Endodermal cell (in vitro differentiated cells): ENCODE results near the gene SEMA3A. TPM values are rescaled to one million over a fixed set of nuclear protein-coding genes. Genes with fewer than 3 reads are reported as not detected.

ENCODE experiments used
- DNase-seq: peaks from one replicate; pipeline ENCODE4 v3.0.0-alpha.2; 2017
- H3K27ac ChIP-seq: 2 replicates; pipeline ENCODE4 v1.5.1; 2013; ENCODE audit warnings: mild to moderate bottlenecking, low read depth, low read length, moderate library complexity
- H3K27me3 ChIP-seq: 2 replicates; pipeline ENCODE4 v1.6.1; 2013; ENCODE audit warnings: mild to moderate bottlenecking, low read length, moderate library complexity; ENCODE audit not compliant: insufficient read depth, control insufficient read depth, poor library complexity, severe bottlenecking
- H3K36me3 ChIP-seq: 2 replicates; pipeline ENCODE4 v1.7.0; 2013; ENCODE audit warnings: mild to moderate bottlenecking, low read length, moderate library complexity; ENCODE audit not compliant: control insufficient read depth, insufficient read depth
- H3K4me1 ChIP-seq: one replicate; pipeline ENCODE4 v1.7.0; 2013; ENCODE audit warnings: low read length; ENCODE audit not compliant: control insufficient read depth, insufficient read depth
- H3K4me3 ChIP-seq: 2 replicates; pipeline ENCODE4 v1.5.1; 2013; ENCODE audit warnings: mild to moderate bottlenecking, low read length, moderate library complexity
- H3K9ac ChIP-seq: 2 replicates; pipeline ENCODE4 v1.6.1; 2013; ENCODE audit warnings: mild to moderate bottlenecking, low read length, moderate library complexity; ENCODE audit not compliant: poor library complexity, severe bottlenecking; ENCODE audit errors: extremely low read depth
- H3K9me3 ChIP-seq: 2 replicates; pipeline ENCODE4 v1.6.1; 2013; ENCODE audit warnings: mild to moderate bottlenecking, low read length, moderate library complexity; ENCODE audit not compliant: control insufficient read depth
- H3K27ac Mint-ChIP-seq: 2 replicates; pipeline ENCODE4 v1.8.0; 2020; ENCODE audit warnings: mixed read lengths
- H3K27me3 Mint-ChIP-seq: 2 replicates; pipeline ENCODE4 v1.8.0; 2021; ENCODE audit warnings: mild to moderate bottlenecking, mixed read lengths; ENCODE audit not compliant: insufficient read depth
- H3K36me3 Mint-ChIP-seq: 2 replicates; pipeline ENCODE4 v1.8.0; 2020; ENCODE audit warnings: low read depth, mixed read lengths
- H3K4me1 Mint-ChIP-seq: 2 replicates; pipeline ENCODE4 v1.8.0; 2020; ENCODE audit warnings: mixed read lengths
- H3K4me3 Mint-ChIP-seq: 2 replicates; pipeline ENCODE4 v1.8.0; 2020; ENCODE audit warnings: mild to moderate bottlenecking, moderate library complexity, mixed read lengths
- H3K9me3 Mint-ChIP-seq: 2 replicates; pipeline ENCODE4 v1.8.0; 2020; ENCODE audit warnings: mild to moderate bottlenecking, mixed read lengths
- WGBS, 2 experiments: methylation state at CpG; one replicate each; pipeline versions ENCODE4 v1.1.5 to v1.1.7; 2013; ENCODE audit warnings: missing lambda C conversion rate in 2 of 2, mixed read lengths in 1 of 2; ENCODE audit not compliant: insufficient coverage in 1 of 2, insufficient read length in 1 of 2; 5-methylcytosine and 5-hydroxymethylcytosine counted together
- total RNA-seq, 2 donors: library from RNA; stranded (reverse); fragmentation: NEBNext Ultra II Directional in 1 of 2; extraction: Animal tissue kit (Norgen Biotek cat#: 25700) in 1 of 2; gene quantifications; 2 replicates in 1 of 2; 3 replicates in 1 of 2; pipeline ENCODE4 v1.2.1, GENCODE V29; 2021
- TF ChIP-seq, protein P1 (sequence below): fragments of 200-600 bp; sonication (generic); conservative IDR thresholded peaks from 2 replicates; pipeline ENCODE4 v1.5.0; 2021; ENCODE audit warnings: antibody characterized with exemption, mild to moderate bottlenecking

SEMA3A gene
- total RNA-seq, 2 donors from 2014 or later = 43.5 to 72.8 TPM

DNA sequence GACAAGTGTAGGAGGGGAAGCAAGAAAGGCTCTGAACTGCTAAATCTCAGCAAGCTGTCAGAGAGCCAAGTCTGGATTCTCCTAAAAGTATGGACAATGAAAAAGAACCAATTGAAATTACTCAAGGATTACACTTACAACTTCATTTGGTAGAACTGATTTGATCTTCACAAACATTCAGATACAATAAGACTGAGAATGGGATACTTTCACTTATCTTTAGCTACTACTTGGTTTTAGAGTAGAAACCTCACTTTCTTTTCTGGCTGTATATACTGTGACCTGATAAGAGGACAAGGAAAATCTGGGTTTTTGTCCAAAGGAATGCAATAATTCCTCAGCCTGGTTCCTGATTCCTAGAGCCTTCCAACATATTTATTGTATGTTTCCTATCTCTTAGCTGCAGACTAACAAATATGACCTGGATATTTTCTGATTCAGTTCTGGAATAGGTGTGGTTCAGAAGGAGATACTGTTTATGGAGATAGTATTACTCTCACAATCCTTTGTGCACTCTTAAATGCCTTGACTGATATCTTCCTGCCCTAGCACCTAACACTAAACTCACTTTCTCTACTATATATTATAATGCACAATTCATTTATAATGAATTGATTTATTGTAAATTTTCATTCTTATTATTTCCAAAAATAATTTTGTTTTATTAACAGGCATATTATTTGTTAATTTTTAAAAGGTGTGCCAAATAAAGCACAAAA lies 7.3 kb downstream of the SEMA3A start:
- Histone ChIP-seq H3K9ac (no peak overlapping the region), H3K36me3 (no peaks in the 10 kb centered on the region), H3K27ac (no peak overlapping the region), H3K4me3 (no peak overlapping the region), H3K4me1 (peaks cover 11% of the 10 kb centered on the region), H3K27me3 (no peaks in the 10 kb centered on the region), H3K9me3 (no peaks in the 10 kb centered on the region)
- H3K36me3 Mint-ChIP-seq = no peaks in the 10 kb centered on the region
- TF ChIP-seq, protein P1, sequence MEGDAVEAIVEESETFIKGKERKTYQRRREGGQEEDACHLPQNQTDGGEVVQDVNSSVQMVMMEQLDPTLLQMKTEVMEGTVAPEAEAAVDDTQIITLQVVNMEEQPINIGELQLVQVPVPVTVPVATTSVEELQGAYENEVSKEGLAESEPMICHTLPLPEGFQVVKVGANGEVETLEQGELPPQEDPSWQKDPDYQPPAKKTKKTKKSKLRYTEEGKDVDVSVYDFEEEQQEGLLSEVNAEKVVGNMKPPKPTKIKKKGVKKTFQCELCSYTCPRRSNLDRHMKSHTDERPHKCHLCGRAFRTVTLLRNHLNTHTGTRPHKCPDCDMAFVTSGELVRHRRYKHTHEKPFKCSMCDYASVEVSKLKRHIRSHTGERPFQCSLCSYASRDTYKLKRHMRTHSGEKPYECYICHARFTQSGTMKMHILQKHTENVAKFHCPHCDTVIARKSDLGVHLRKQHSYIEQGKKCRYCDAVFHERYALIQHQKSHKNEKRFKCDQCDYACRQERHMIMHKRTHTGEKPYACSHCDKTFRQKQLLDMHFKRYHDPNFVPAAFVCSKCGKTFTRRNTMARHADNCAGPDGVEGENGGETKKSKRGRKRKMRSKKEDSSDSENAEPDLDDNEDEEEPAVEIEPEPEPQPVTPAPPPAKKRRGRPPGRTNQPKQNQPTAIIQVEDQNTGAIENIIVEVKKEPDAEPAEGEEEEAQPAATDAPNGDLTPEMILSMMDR = no peak
- no peaks in the 10 kb centered on the region for H3K27me3 Mint-ChIP-seq
- no peaks in the 10 kb centered on the region for H3K9me3 Mint-ChIP-seq
- H3K4me1 Mint-ChIP-seq = peaks cover 38% of the 10 kb centered on the region
- H3K4me3 Mint-ChIP-seq = no peak overlapping the region
- no peak overlapping the region for H3K27ac Mint-ChIP-seq
- no peak for DNase-seq

DNA sequence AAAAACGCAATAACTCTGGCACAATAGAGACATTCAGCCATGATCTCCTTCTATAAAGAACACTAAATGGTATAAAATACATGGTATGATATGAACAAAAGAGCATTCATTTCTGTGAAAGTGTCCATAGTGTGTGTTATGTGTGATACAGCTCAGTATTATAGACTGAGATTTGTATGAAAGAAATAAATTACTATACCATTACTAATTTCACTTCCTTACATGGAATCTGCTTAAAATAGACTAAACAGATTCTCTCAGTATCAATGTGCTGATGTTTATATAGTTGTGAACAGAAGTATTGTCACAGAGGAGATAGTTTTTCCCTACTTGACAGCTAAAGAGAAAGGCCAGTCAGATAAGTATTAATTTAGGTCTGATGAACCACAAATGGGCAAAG lies 10.8 kb downstream of the SEMA3A start:
- Histone ChIP-seq H3K27ac (no peak overlapping the region), H3K9me3 (no peaks in the 10 kb centered on the region), H3K27me3 (no peaks in the 10 kb centered on the region), H3K4me3 (no peak overlapping the region), H3K9ac (no peak overlapping the region), H3K4me1 (peaks cover 18% of the 10 kb centered on the region), H3K36me3 (peaks cover 8% of the 10 kb centered on the region)
- no peak for DNase-seq
- Mint-ChIP-seq H3K27ac (no peak overlapping the region), H3K4me1 (peaks cover 29% of the 10 kb centered on the region), H3K36me3 (peaks cover 2% of the 10 kb centered on the region), H3K9me3 (no peaks in the 10 kb centered on the region), H3K4me3 (no peak overlapping the region), H3K27me3 (no peaks in the 10 kb centered on the region)
- TF ChIP-seq, protein P1 = no peak
- no CpG with 5 or more reads among the region's 1 CpG for WGBS, 2 experiments

DNA sequence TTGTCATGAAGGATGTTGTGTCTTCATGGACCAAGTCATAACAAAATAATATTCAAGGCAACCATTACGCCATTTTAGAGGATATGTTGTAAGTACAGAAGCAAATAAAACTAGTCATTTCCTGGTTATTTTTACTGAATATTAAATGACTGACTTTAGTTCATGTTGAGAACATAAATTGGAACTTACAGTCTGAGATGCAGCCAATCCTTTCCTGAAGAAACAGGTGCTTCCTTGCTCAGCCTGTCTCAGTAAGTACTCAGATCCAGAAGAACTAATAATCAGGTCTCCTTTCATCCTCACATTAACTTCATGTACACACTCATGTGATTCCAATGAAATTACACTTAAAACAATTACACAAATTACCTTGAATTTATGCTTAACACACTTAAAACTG lies 12.3 kb downstream of the SEMA3A start:
- H3K27ac ChIP-seq = no peak overlapping the region

More for the DNA sequence above, 12.3 kb downstream of the SEMA3A start:
- no peaks in the 10 kb centered on the region for H3K27me3 ChIP-seq
- H3K36me3 ChIP-seq = peaks cover 8% of the 10 kb centered on the region
- Mint-ChIP-seq H3K4me3 (no peak overlapping the region), H3K27me3 (no peaks in the 10 kb centered on the region), H3K36me3 (peaks cover 2% of the 10 kb centered on the region), H3K27ac (no peak overlapping the region), H3K9me3 (no peaks in the 10 kb centered on the region), H3K4me1 (peaks cover 19% of the 10 kb centered on the region)
- peaks cover 17% of the 10 kb centered on the region for H3K4me1 ChIP-seq
- no peak overlapping the region for H3K9ac ChIP-seq
- TF ChIP-seq, protein P1 = no peak
- H3K4me3 ChIP-seq = no peak overlapping the region
- 80 to 100% methylated on average over 1 of the region's 1 CpG for WGBS, 2 experiments
- no peaks in the 10 kb centered on the region for H3K9me3 ChIP-seq
- no peak for DNase-seq
